Stomach (tissue), 9 donors: ENCODE results near the gene RGS8. TPM values are rescaled to one million over a fixed set of nuclear protein-coding genes. Genes with fewer than 3 reads are reported as not detected.

Source experiments
- DNase-seq, 2 donors: peaks; one replicate each; pipeline versions ENCODE4 v3.0.0 to v3.0.0-alpha.2; 2013 to 2019
- H3K27ac ChIP-seq, 5 donors: fragments of 200-600 bp in 4 of 5; sonication (generic) in 4 of 5; one replicate each; pipeline ENCODE4 v1.5.1; 2013 to 2019; ENCODE audit warnings: mild to moderate bottlenecking in 1 of 5, moderate library complexity in 1 of 5
- H3K27me3 ChIP-seq, 3 donors: fragments of 200-600 bp; sonication (generic); one replicate each; pipeline ENCODE4 v1.5.1; 2017 to 2019; ENCODE audit warnings: mixed run types in 1 of 3
- H3K36me3 ChIP-seq, 4 donors: fragments of 200-600 bp; sonication (generic); 1 replicate in 3 of 4; 2 replicates in 1 of 4; pipeline ENCODE4 v1.5.1; 2016 to 2019
- H3K4me1 ChIP-seq, 4 donors: fragments of 200-600 bp; sonication (generic); one replicate each; pipeline ENCODE4 v1.5.1; 2016 to 2019
- H3K4me3 ChIP-seq, 4 donors: fragments of 200-600 bp; sonication (generic) in 3 of 4; one replicate each; pipeline ENCODE4 v1.5.1; 2016 to 2019; ENCODE audit warnings: mild to moderate bottlenecking in 1 of 4
- H3K9me3 ChIP-seq, 4 donors: fragments of 200-600 bp; sonication (generic); one replicate each; pipeline ENCODE4 v1.5.1; 2016 to 2019
- CTCF ChIP-seq, 7 experiments: fragments of 450-650 bp in 4 of 7; fragments of 200-600 bp in 3 of 7; sonication (generic) in 3 of 7; IDR thresholded peaks; one replicate each; pipeline ENCODE4 v1.5.1; 2016 to 2019; ENCODE audit warnings: antibody characterized with exemption in 7 of 7, control low read depth in 2 of 7, mild to moderate bottlenecking in 1 of 7
- EP300 ChIP-seq: sonication (generic); formaldehyde crosslinking; IDR thresholded peaks from one replicate; pipeline ENCODE4 v1.6.1; 2017; ENCODE audit warnings: antibody characterized with exemption
- POLR2A ChIP-seq, 4 donors: fragments of 450-650 bp; IDR thresholded peaks; one replicate each; pipeline ENCODE4 v1.6.1; 2016; ENCODE audit warnings: antibody characterized with exemption in 4 of 4, control low read depth in 2 of 4, mild to moderate bottlenecking in 1 of 4, moderate library complexity in 1 of 4
- POLR2AphosphoS5 ChIP-seq, 3 donors: sonication (generic); formaldehyde crosslinking; IDR thresholded peaks; one replicate each; pipeline ENCODE4 v1.6.1; 2016; ENCODE audit warnings: antibody characterized with exemption in 3 of 3
- WGBS, 5 donors: extraction: QIAGEN DNeasy Blood & Tissue Kit in 3 of 5; methylation state at CpG; one replicate each; pipeline versions ENCODE4 v1.1.5 to v1.1.7; 2013 to 2018; 5-methylcytosine and 5-hydroxymethylcytosine counted together
- intact Hi-C: fragments of 100-400 bp; cut with DNase I; formaldehyde crosslinking; loops from one replicate; pipeline ENCODE4 v1.15.1; 2023; ENCODE audit warnings: low total_unique reads
- polyA plus RNA-seq, 3 donors: library from polyadenylated mRNA; stranded (reverse); fragments of 200-250 nt; gene quantifications; one replicate each; pipeline ENCODE4 v1.2.3, GENCODE V29; 2013
- total RNA-seq, 5 donors: library from RNA; depleted of rRNA; stranded (reverse); fragments of >200 nt; gene quantifications; one replicate each; pipeline versions ENCODE4 v1.1.0 to v1.2.3, GENCODE V29; 2014 to 2016
- donor health status: healthy with polysubstance abuse.
- donor health status: Bipolar disorder and iron deficiency.
- donor health status: healthy.

Gene RGS8
- total and polyA plus RNA-seq, 8 donors = not detected

DNA sequence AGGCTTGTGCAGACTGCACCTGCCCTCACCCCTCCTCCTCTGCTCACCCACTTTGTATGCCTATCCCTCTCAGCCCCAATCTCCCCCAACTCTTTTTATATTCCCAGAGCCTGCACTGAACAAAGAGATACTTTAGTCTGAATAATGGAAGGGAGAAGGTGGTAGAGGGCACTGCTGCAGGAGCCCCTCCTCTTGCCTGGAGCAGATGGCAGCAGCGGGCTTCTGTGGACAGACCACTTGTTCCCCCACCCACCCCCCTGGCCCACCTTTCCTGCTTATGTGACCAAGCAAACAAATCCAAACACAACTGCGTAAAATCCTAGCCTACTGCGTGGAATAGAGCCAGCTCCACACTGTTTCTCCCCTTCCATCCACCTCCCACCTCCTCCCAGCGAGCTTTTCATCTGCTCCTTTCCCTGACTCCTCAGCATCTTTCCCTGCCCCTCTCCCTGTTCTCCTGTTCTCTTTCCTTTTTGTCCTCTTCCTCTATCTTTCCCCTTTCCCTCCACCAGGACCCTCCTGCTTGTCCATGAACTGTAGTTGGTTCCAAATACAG is 27.5 kb downstream of the RGS8 start:
- TF ChIP-seq POLR2AphosphoS5 (IDR thresholded peaks at IDR 0.05) (no peak), CTCF (IDR thresholded peaks at IDR 0.05) (no peak)

GRCh38 chr1:182653986-182654385 is 30.4 kb downstream of the RGS8 start:
- DNase-seq = no peak
- intact Hi-C loops = no loop called here
- H3K4me1 ChIP-seq = no peaks in the 10 kb centered on the region
- no peak for TF ChIP-seq POLR2A (IDR thresholded peaks at IDR 0.05)
- TF ChIP-seq EP300 = no peak
- TF ChIP-seq POLR2AphosphoS5 (IDR thresholded peaks at IDR 0.05) = no peak
- no peak for TF ChIP-seq CTCF (IDR thresholded peaks at IDR 0.05)
- WGBS, 5 donors = 81 to 89% (median 85%) methylated on average over 2 of the region's 2 CpGs
- no peaks in the 10 kb centered on the region for H3K36me3 ChIP-seq
- H3K27me3 ChIP-seq = no peaks in the 10 kb centered on the region
- H3K4me3 ChIP-seq = no peak overlapping the region
- no peak overlapping the region for H3K27ac ChIP-seq
- no peaks in the 10 kb centered on the region for H3K9me3 ChIP-seq

More for the DNA sequence above, 27.5 kb downstream of the RGS8 start:
- 63 to 81% (median 71%) methylated on average over 4 of the region's 4 CpGs for WGBS, 5 donors
- no peaks in the 10 kb centered on the region for H3K4me1 ChIP-seq
- intact Hi-C loops = no loop called here
- H3K27me3 ChIP-seq = no peaks in the 10 kb centered on the region
- DNase-seq = no peak
- H3K36me3 ChIP-seq = no peaks in the 10 kb centered on the region
- H3K9me3 ChIP-seq = no peaks in the 10 kb centered on the region
- no peak overlapping the region for H3K4me3 ChIP-seq
- no peak overlapping the region for H3K27ac ChIP-seq

DNA sequence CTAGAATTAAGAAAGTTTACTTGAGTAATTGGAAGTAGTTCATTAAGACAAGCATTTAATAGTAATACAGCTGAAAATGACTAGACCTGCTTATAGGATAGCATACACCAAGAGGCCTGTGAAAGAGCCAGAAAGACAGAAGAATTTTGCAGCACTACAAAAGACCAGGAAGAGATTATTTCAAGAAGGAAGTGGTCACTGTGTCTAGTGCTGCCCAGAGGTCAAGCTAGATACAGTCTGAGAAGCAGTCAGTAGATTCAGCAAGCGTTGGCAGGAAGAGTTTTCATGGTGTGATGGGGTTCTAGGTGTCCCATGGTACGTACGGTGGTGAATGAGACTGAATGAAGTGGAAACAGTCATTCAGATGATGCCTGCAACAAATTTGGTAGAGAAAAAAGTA is 31.5 kb downstream of the RGS8 start:
- no peak overlapping the region for H3K4me3 ChIP-seq
- no peak for DNase-seq
- H3K27me3 ChIP-seq = no peaks in the 10 kb centered on the region
- no peaks in the 10 kb centered on the region for H3K4me1 ChIP-seq
- intact Hi-C loops = no loop called here
- no peak overlapping the region for H3K27ac ChIP-seq
- no peaks in the 10 kb centered on the region for H3K9me3 ChIP-seq
- WGBS, 5 donors = 56 to 89% (median 69%) methylated on average over 3 of the region's 3 CpGs
- TF ChIP-seq EP300 (no peak), POLR2AphosphoS5 (IDR thresholded peaks at IDR 0.05) (no peak), CTCF (IDR thresholded peaks at IDR 0.05) (no peak), POLR2A (IDR thresholded peaks at IDR 0.05) (no peak)
- H3K36me3 ChIP-seq = no peaks in the 10 kb centered on the region

DNA sequence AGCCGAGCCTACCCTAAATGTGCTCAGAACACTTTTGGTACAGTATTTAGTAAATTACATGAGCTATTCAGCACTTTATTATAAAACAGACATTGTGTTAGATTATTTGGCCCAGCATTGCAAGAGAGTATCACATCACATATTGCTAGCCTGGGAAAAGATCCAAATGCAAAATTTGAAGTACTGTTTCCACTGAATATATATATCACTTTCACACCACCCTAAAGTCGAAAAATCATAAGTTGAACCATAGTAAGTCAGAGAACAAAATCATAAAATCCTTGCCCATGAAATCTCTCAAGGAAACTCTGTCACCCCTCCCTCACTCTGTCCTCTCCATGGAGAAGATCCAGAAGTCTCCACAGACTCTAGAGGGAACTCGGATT is 33.1 kb downstream of the RGS8 start:
- Histone ChIP-seq H3K36me3 (no peaks in the 10 kb centered on the region), H3K4me1 (no peaks in the 10 kb centered on the region), H3K9me3 (no peaks in the 10 kb centered on the region), H3K27ac (no peak overlapping the region), H3K27me3 (no peaks in the 10 kb centered on the region), H3K4me3 (no peak overlapping the region)
- intact Hi-C loops = no loop called here
- TF ChIP-seq EP300 (no peak), POLR2A (IDR thresholded peaks at IDR 0.05) (no peak), CTCF (IDR thresholded peaks at IDR 0.05) (no peak), POLR2AphosphoS5 (IDR thresholded peaks at IDR 0.05) (no peak)
- 48 to 79% (median 70%) methylated on average over 3 of the region's 3 CpGs for WGBS, 5 donors
- peak in 1 of 2 donors; percentile 50 for DNase-seq
